Activated CD8-positive, alpha-beta memory T cell treated with anti-CD3 and anti-CD28 coated beads, Interleukin-2, amount 10 ng/mL, durations not matched to agents 7 days and 5 days (primary cell): ENCODE data around the gene HOXA1. TPM values are rescaled to one million over a fixed set of nuclear protein-coding genes. Genes with fewer than 3 reads are reported as not detected.

Experiments
- ATAC-seq: fragments of 150-1000 bp; cut with Tn5 transposase; one replicate; pipeline ENCODE4 v1.10.0; 2021; ENCODE audit warnings: moderate library complexity
- CTCF ChIA-PET: fragments of 350-600 bp; sonication (Branson Sonifier 250); formaldehyde crosslinking; loops from one replicate; lab custom pipeline; 2021; ENCODE audit warnings: antibody characterized with exemption; lab: Charles Lee
- DNase-seq: peaks from one replicate; pipeline ENCODE4 v3.0.0-alpha.2; 2020
- H3K27ac Mint-ChIP-seq: one replicate; pipeline ENCODE4 v1.8.0; 2021; ENCODE audit warnings: mild to moderate bottlenecking, mixed read lengths
- H3K27me3 Mint-ChIP-seq: one replicate; pipeline ENCODE4 v1.8.0; 2021; ENCODE audit warnings: mixed read lengths
- H3K36me3 Mint-ChIP-seq: one replicate; pipeline ENCODE4 v1.8.0; 2021; ENCODE audit warnings: mild to moderate bottlenecking, mixed read lengths
- H3K4me1 Mint-ChIP-seq: one replicate; pipeline ENCODE4 v1.8.0; 2021; ENCODE audit warnings: mixed read lengths
- H3K4me3 Mint-ChIP-seq: one replicate; pipeline ENCODE4 v1.8.0; 2021; ENCODE audit warnings: mild to moderate bottlenecking, moderate library complexity, mixed read lengths
- H3K9me3 Mint-ChIP-seq: one replicate; pipeline ENCODE4 v1.8.0; 2022; ENCODE audit warnings: low read depth, mixed read lengths
- total RNA-seq, 2 experiments: library from RNA; stranded (reverse); gene quantifications; one replicate each; pipeline ENCODE4 v1.2.3, GENCODE V29; 2021

HOXA1 gene
- total RNA-seq, 2 experiments from 2014 or later = 0.28 to 0.76 TPM

DNA sequence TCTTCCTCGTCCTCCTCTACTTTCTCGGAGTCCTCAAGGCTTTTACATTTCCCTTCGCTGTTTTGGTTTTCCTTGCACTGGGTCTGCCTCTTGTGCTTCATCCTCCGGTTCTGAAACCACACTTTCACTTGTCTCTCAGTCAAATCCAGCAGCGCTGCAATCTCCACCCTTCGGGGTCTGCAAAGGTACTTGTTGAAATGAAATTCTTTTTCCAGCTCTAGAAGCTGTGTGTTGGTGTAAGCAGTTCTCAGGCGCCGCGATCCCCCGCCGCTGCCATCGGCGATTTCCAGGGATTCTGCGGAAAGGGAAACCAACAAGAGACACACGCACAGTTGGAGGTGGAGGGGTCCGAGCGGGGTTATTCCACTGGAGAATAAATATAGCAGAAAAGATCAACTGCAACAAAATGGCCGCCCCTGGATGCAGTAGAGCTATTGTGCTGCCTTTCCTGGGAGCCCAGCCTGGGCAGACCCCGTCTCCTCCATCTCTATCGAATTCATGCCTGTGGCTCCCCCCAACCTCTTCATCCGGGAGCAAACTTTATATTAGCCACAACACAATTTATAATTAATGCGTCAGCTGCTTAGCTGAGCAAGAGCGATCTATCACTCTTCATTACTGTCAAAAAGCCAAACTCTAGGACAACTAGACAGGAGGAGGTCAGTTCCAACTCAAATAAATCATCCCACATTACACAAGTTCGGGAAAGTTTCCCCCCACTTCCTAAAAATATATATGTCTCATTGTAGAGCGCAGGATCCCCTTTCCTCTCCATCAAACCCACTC, 5.6 kb upstream of the HOXA1 start:
- ATAC-seq = no peak
- H3K27me3 Mint-ChIP-seq = peaks cover 86% of the 10 kb centered on the region
- H3K9me3 Mint-ChIP-seq = no peaks in the 10 kb centered on the region
- no peak overlapping the region for H3K27ac Mint-ChIP-seq
- CTCF ChIA-PET = no interaction called here
- no peak overlapping the region for H3K4me3 Mint-ChIP-seq
- peaks cover 6% of the 10 kb centered on the region for H3K36me3 Mint-ChIP-seq
- no peak for DNase-seq
- peaks cover 16% of the 10 kb centered on the region for H3K4me1 Mint-ChIP-seq

DNA sequence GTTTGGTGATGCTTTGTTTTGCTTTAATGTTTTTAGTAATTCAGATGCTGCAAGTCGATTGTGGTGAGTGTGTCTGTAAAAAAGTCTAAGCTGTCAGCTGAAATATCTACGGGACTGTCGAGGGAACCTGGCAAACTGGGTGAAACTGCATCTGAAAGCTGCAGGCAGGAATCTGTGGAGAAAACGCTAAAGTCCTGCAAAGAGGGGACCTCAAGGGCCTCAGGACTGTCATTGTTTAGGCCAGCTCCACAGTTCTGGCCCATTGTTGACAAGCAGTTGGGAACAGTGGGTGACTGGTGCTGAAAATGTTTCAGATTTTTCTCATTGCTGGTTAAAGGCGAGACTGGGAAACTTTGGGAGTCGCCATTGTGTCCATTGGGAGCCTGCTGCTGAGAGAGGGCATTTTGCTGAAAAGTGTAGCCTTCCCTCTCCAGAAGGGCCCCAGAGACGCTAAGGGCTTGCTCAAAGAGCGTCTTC, 4.9 kb upstream of the HOXA1 start:
- ATAC-seq = no peak
- H3K27me3 Mint-ChIP-seq = peaks cover 82% of the 10 kb centered on the region
- no peak for DNase-seq
- no peak overlapping the region for H3K27ac Mint-ChIP-seq
- CTCF ChIA-PET = interaction anchor here (1.3 kb wide), 1 partner anchor 18 kb away, joined by 3 read pairs; no protein-coding TSS in a partner anchor
- peaks cover 7% of the 10 kb centered on the region for H3K36me3 Mint-ChIP-seq
- H3K4me1 Mint-ChIP-seq = peaks cover 17% of the 10 kb centered on the region
- no peaks in the 10 kb centered on the region for H3K9me3 Mint-ChIP-seq
- H3K4me3 Mint-ChIP-seq = no peak overlapping the region

DNA sequence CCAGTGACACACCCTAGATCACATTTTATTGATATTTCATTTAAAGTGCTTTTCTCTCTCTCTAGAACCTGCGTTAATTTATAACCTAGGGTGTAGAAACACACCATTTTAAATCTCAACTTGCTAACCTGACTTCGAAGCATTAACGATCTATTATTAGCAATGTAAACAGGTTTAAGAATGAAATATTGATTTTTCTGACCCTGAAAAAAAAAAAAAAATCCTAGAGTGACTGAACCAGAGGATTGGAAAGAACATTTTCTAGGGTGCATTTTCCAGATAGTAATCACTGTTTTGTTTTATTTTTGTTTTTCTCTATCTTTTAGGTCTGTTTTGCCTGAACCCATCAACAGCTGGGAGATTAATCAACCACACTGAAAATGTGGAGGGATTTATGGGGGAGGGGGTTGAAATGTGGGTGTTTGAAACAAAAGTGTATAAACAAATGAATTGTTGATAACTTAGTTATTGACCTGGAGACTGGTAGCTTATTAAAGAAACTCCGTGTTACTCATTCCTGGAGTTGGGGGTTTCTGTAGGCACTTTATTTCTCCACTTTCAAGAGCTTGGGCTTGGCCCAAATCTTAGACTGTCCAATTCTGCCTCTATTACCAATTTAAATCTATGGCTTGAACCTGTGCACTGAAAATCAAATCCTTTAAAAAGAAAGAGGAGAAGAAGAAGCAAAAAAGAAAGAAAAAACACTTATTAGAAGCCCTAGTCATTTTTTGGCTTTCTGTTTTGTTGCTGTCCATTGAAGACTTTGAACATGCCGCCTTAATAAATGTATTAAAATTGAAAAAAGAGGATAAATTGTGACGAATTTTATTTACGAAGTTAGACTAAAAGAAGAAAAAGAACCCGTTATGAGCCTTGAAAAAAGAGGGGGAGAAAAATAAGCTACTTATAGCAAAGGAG, 3.9 kb upstream of the HOXA1 start:
- no peak for ATAC-seq
- Mint-ChIP-seq H3K4me1 (peaks cover 23% of the 10 kb centered on the region), H3K27me3 (peaks cover 85% of the 10 kb centered on the region), H3K36me3 (peaks cover 8% of the 10 kb centered on the region), H3K27ac (no peak overlapping the region), H3K4me3 (no peak overlapping the region), H3K9me3 (no peaks in the 10 kb centered on the region)
- CTCF ChIA-PET = interaction anchor here (1.3 to 1.4 kb wide), 2 partner anchors 19 to 35 kb away, joined by 3 read pairs; no protein-coding TSS in a partner anchor
- no peak for DNase-seq

GRCh38 chr7:27098578-27099451, 3.0 kb upstream of the HOXA1 start:
- DNase-seq (no peak), ATAC-seq (no peak)
- peaks cover 23% of the 10 kb centered on the region for H3K4me1 Mint-ChIP-seq
- no peak overlapping the region for H3K4me3 Mint-ChIP-seq
- CTCF ChIA-PET = interaction anchor here (1.4 kb wide), 1 partner anchor 36 kb away, joined by 3 read pairs; no protein-coding TSS in a partner anchor
- H3K9me3 Mint-ChIP-seq = no peaks in the 10 kb centered on the region
- H3K27me3 Mint-ChIP-seq = peaks cover 85% of the 10 kb centered on the region
- H3K27ac Mint-ChIP-seq = no peak overlapping the region
- H3K36me3 Mint-ChIP-seq = peaks cover 8% of the 10 kb centered on the region

- no peak for ATAC-seq
- Mint-ChIP-seq H3K27me3 (peaks cover 85% of the 10 kb centered on the region), H3K36me3 (peaks cover 6% of the 10 kb centered on the region), H3K4me1 (peaks cover 22% of the 10 kb centered on the region), H3K27ac (no peak overlapping the region), H3K9me3 (no peaks in the 10 kb centered on the region), H3K4me3 (peak overlapping the region; percentile 78)
- CTCF ChIA-PET = interaction anchor here (1.7 kb wide), 1 partner anchor 32 kb away, joined by 5 read pairs; the partner anchor contains the start of gene HOXA4
- no peak for DNase-seq
Observed at GRCh38 chr7:27097686-27098577, 2.1 kb upstream of the HOXA1 start.

GRCh38 chr7:27096768-27097514, 1.1 kb upstream of the HOXA1 start:
- peak overlapping the region; percentile 78 for H3K4me3 Mint-ChIP-seq
- peaks cover 6% of the 10 kb centered on the region for H3K36me3 Mint-ChIP-seq
- ATAC-seq (no peak), DNase-seq (no peak)
- CTCF ChIA-PET = interaction anchor here (0.7 to 1.7 kb wide), 6 partner anchors 9 to 415 kb away, joined by 3 to 5 read pairs (median 3); partner anchors contain the start of genes HOXA4 and HOXA5
- no peak overlapping the region for H3K27ac Mint-ChIP-seq
- no peaks in the 10 kb centered on the region for H3K9me3 Mint-ChIP-seq
- peaks cover 16% of the 10 kb centered on the region for H3K4me1 Mint-ChIP-seq
- H3K27me3 Mint-ChIP-seq = peaks cover 87% of the 10 kb centered on the region

- Mint-ChIP-seq H3K4me3 (peak overlapping the region; percentile 78), H3K4me1 (peaks cover 12% of the 10 kb centered on the region), H3K36me3 (peaks cover 6% of the 10 kb centered on the region), H3K27ac (peak overlapping the region; percentile 65), H3K27me3 (peaks cover 87% of the 10 kb centered on the region), H3K9me3 (no peaks in the 10 kb centered on the region)
- peak; percentile 43 for DNase-seq
- CTCF ChIA-PET = interaction anchor here (1.2 to 1.4 kb wide), 2 partner anchors 66 to 414 kb away, joined by 3 to 4 read pairs; no protein-coding TSS in a partner anchor
- peak; percentile 17 for ATAC-seq
Observed at GRCh38 chr7:27095050-27095896, 527 bp downstream of the HOXA1 start.

DNA sequence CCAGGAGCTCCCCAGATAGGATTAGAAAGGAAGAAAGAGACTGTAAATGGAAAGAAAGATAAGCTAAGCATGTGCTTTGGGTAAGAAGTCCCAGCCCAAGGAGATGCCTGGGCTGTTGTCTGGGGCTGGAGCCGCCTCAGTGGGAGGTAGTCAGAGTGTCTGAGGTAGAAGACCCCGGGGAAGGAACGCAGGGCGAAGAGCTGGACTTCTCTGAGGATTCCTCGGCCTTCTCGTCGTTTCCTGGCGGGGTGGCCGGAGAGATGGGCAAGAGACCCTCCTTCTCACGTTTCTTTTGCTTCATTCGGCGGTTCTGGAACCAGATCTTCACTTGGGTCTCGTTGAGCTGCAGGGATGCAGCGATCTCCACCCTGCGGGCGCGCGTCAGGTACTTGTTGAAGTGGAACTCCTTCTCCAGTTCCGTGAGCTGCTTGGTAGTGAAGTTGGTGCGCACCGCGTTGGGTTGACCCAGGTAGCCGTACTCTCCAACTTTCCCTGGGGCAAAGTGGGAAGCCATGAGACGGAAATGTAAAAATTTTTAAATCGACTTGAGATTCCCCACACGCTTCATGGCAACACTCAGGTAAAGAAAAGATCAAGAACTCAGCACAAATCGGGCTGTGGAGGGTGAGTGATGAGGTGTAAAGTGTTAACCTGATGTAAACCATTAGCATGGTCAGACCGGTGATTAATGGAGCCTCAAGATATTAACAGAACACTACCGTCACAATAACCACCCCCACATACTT, 1.3 kb downstream of the HOXA1 start:
- Mint-ChIP-seq H3K36me3 (peaks cover 6% of the 10 kb centered on the region), H3K4me3 (peak overlapping the region; percentile 78), H3K27ac (no peak overlapping the region), H3K27me3 (peaks cover 87% of the 10 kb centered on the region), H3K9me3 (no peaks in the 10 kb centered on the region), H3K4me1 (peaks cover 12% of the 10 kb centered on the region)
- CTCF ChIA-PET = interaction anchor here (1.4 kb wide), 1 partner anchor 67 kb away, joined by 4 read pairs; no protein-coding TSS in a partner anchor
- ATAC-seq (no peak), DNase-seq (no peak)

- ATAC-seq = no peak
- Mint-ChIP-seq H3K9me3 (no peaks in the 10 kb centered on the region), H3K27me3 (peaks cover 87% of the 10 kb centered on the region), H3K27ac (no peak overlapping the region), H3K36me3 (peaks cover 8% of the 10 kb centered on the region), H3K4me3 (no peak overlapping the region), H3K4me1 (peaks cover 15% of the 10 kb centered on the region)
- CTCF ChIA-PET = no interaction called here
- no peak for DNase-seq
Observed at GRCh38 chr7:27093184-27093895, 2.5 kb downstream of the HOXA1 start.

GRCh38 chr7:27092819-27093110, 3.0 kb downstream of the HOXA1 start:
- DNase-seq = no peak
- H3K9me3 Mint-ChIP-seq = no peaks in the 10 kb centered on the region
- peaks cover 17% of the 10 kb centered on the region for H3K4me1 Mint-ChIP-seq
- H3K27me3 Mint-ChIP-seq = peaks cover 87% of the 10 kb centered on the region
- no peak overlapping the region for H3K27ac Mint-ChIP-seq
- no peak overlapping the region for H3K4me3 Mint-ChIP-seq
- no peak for ATAC-seq
- H3K36me3 Mint-ChIP-seq = peaks cover 8% of the 10 kb centered on the region
- CTCF ChIA-PET = no interaction called here
